NCI-H128 (cell line): ENCODE results near the gene EPB41L1.

Experiments
- DNase-seq: peaks from one replicate; lab custom pipeline; 2025; ENCODE audit not compliant: unreplicated experiment; lab: John Stamatoyannopoulos, UW

EPB41L1 gene

DNA sequence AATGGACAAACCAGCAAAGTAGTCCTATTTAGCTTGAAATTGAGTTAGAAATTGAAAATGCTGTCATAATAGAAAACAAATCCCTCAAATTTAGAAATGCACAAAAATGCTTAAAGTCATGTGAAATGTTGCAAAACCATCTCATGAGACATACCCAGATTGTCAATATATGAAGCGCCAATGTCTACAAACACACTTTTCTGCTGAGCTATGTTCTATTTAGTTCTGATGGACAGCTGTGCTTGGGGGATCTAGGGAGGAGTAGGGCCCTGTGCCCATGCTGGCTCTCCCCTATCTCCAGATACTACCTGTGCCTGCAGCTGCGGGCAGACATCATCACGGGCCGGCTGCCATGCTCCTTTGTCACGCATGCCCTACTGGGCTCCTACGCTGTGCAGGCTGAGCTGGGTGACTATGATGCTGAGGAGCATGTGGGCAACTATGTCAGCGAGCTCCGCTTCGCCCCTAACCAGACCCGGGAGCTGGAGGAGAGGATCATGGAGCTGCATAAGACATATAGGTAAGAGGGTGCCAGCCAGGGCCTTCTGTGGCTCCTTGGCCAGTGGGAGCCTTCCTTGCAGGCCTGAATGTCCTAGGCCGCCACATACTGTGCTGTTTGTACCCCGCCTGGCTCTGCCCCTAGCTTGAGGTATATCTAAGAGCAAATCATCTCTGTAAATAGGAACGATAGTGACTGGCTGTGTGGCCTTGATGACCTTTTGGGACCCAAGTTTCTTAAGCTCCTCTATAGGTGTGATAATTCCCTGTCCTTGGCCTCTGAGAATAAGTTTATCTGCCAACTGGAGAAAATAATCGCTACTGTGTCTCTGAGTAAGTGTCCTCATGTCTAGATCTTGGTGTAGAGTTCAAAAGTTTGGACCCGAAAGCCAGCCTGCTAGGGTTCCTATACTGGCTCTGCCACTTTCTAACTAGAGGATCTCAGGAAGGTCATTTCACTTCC, 30.6 kb downstream of the EPB41L1 start:
- no peak for DNase-seq

DNA sequence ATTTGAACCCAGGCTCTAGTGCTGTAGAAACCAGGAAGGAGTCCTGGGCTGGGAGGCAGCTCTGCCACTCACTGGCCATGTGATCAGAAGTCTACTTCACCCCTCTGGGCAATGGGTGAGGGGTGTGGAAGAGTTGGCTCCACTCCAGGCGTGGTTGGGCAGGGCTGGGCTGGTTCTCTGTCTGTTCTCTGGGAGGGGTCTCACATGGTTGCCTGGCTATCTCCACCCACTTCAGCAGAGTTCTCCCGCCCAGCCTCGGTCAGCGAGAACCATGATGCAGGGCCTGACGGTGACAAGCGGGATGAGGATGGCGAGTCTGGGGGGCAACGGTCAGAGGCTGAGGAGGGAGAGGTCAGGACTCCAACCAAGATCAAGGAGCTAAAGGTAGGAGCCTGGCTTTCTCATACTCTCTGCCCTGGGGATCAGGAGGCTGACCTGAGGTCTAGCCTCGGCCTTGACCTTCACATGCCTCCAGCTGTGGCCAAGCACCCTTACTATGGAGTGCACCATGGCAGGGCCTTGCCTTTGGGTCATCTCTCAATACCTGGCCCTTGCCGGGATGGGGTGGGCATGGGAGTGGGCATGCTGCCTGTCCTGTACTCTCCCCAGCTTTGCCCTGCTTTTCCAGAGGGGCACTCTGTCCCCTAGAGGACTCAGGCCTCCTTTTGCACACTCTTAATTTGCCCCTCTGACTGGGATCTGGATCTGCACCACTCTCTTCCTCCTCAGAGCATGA, 39.6 kb downstream of the EPB41L1 start:
- DNase-seq: no peak

- no peak for DNase-seq
Observed at GRCh38 chr20:36196676-36197075, 42.1 kb downstream of the EPB41L1 start.

DNA sequence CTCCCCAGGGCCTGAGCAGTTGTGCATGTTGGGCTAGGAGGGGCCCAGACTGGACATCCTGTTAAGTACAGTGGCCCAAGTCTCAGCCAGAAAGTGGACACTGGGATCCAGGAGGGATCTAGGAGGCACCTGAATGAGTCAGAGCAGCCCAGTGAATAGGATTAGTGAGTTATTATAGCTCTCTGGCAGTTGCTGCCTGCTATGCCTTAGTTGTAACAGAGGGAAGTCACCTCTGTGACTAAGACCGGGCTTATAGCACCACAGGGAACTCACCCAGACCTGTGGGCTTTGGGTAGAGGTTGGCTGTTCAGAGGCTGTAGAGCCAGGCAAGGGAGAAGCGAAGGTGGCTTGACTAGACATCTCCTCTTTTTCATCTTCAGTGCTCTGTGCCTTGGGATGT, 42.7 kb downstream of the EPB41L1 start:
- DNase-seq: no peak

DNA sequence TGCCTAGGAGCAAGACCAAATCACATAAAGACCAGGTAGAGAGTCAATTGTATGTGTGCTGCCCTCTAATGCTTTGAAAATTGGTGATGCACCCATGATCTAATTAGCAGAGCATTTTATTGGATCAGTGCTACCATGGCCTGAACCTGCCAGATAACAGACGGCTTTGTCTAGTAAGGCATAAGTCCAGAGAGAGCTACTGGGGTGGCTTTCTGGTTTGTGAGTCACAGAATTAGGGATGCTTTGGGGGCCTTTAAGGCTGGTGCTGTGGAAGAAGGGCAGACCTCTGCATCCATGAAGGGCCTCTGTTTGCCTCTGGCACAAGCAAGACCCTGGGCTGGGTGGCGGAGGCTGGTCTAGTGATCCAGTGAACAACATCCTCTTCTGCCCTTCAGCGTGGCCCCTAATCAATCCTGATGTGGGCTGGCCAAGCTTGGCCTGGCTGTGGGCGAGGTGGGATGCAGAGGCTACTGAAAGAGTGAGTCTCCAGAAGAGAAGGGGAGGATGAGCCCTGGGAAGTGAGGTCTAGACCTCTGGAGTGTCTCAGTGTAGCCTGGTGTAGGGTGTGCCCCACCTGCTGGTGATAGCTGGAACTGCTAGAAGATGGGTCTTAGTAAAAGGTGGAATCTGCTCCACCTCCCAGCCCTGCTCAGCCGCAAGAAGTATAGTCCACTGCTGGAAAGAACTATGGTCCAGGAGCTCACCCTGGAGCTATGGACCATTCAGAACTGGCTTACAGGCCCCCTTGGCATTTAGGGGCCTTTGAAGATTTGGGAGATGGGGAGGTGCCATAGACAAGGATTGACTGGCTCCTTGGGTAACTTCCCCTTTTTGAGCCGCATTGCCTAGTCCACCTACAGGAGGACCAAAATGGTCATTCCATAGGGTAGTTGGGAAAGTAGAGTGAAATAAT, 45.1 kb downstream of the EPB41L1 start:
- DNase-seq: peak; percentile 69

- DNase-seq: no peak
Observed at GRCh38 chr20:36200451-36200850, 45.9 kb downstream of the EPB41L1 start.

GRCh38 chr20:36201198-36201597, 46.7 kb downstream of the EPB41L1 start:
- no peak for DNase-seq

DNA sequence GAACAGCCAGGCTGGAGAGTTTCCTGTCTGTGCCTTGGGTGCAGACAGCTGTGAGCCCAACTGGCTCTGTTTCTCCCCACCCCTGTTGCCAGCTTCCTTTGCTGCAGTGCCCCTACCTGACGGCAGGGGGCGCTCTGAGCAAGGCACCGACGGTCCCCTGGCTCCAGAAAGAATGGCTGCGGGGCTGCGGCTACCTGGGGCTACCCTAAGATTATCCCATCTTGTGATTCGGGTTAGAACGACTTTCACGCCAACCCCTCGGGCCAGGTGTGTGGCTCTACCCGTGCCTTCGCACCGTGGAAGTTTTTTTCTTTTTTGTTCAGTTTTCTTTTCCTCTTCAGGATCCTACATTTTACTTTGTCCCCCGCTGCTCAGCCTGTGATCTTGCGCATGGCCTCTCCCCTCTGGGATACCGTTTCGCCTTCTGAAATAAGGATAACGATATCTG, 48.4 kb downstream of the EPB41L1 start:
- DNase-seq: peak; percentile 55

DNA sequence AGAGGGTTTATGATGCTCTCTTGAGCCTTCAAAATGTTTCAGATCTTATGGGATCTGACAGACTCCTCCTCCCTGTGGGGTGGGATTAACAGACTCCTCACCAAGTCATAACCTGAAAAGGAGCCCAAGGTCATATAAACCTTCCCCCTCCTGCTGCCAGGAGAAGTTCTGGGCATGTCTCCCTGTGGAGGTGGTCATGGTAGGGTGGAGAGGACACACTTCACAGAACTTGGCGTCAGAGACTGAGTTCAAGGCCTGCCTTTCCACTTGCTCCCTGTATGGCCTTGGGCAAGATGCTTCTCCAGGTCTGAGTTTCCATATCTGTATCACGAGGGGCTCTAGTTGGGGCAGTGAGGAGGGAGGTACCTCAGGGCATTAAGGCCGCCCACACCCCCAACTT, 49.3 kb downstream of the EPB41L1 start:
- DNase-seq: no peak

GRCh38 chr20:36205026-36205425, 50.5 kb downstream of the EPB41L1 start:
- DNase-seq: no peak

GRCh38 chr20:36206068-36206467, 51.5 kb downstream of the EPB41L1 start:
- DNase-seq: no peak

DNA sequence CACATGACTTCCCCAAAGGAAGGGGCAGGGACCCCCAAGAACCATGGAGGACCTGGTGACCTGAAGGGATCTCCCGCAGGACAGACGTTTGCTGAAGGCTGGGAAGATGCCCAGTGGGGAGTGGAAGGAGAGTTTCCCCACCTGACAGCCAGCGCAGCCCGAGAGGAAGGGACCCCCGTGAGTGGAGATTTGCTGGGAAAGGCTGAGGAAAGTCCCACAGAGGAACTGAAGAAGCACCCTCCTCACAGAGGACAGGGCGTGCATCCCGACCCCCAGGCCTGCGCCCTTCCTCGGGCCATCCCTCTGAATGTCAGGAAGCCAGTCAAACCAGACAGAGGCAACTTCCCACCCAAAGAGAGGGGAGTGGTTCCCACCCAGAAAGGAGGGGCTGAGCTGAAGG, 52.1 kb downstream of the EPB41L1 start:
- DNase-seq: no peak

- DNase-seq: no peak
Observed at GRCh38 chr20:36207602-36208001, 53.1 kb downstream of the EPB41L1 start.

GRCh38 chr20:36208257-36208656, 53.7 kb downstream of the EPB41L1 start:
- DNase-seq: no peak

DNA sequence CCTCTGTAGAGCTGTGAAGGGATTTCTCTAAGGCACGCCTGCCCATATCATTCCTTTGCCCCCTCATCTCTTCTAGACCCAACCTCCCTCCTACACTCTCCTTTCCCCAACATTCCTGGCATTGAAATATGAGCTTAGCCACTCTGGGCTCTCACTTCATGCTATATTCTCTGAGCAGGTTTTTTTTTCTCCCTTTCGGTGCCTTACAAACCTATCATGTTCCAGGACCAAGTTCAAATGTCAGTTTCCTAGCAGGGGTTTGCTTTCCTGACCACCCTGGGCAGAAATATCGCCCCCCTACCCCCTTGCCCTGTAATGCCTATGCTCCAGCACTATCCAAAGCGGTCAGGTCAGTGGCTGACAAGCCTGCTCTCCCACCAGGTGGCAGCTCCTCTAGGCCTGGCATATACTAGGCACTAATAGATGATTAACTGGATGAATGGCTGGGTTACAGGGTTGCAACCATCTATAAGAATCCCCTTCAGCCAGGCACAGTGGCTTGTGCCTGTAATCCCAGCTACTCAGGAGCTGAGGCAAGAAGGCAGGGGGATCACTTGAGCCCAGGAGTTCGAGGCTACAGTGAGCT, 56.0 kb downstream of the EPB41L1 start:
- DNase-seq: no peak

- no peak for DNase-seq
Observed at GRCh38 chr20:36213362-36213761, 58.8 kb downstream of the EPB41L1 start.

DNA sequence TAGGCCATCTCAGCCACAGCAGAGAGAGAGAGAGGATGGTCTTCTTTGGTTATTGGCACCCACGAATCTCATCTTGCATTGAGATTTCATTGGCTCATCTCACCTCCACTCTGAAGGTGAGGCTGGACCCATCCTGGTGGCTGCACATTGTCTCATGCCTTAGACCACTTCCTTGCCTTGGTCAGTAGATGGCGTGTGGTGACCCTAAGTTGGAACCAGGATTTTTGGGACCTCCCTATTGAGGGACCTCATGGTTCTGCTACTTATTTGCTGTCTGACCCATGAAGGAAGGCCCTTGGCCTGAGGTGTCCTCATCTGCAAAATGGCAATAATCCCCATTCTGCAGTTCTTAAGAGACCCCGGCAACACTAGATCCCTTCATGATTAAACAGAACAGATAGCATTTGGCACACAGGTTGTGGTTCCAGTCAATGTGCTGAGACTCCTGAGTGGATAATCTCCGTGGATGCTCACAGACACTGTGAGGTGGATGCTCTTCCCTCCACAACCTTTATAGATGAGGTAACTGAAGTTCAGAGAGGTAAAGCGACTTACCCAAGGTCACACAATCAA, 60.2 kb downstream of the EPB41L1 start:
- DNase-seq: no peak

- no peak for DNase-seq
Observed at GRCh38 chr20:36215778-36216177, 61.2 kb downstream of the EPB41L1 start.

- no peak for DNase-seq
Observed at GRCh38 chr20:36216314-36217025, 61.9 kb downstream of the EPB41L1 start.

- DNase-seq: no peak
Observed at GRCh38 chr20:36217226-36217625, 62.7 kb downstream of the EPB41L1 start.
